HG03457 (cell line): Measurements from ENCODE around the gene PHF3.

Experiments
- ATAC-seq: cut with Tn5 transposase; IDR thresholded peaks from one replicate; pipeline ENCODE4 v1.9.1; 2021; ENCODE audit warnings: moderate number of reproducible peaks; ENCODE audit not compliant: unreplicated experiment

The PHF3 gene

GRCh38 chr6:63635588-63636517 lies at the start of gene PHF3:
PHF3 (plus strand) TSS chr6:63635802; CDS start chr6:63646552, 10,750 bp downstream.
- peak; percentile 75 for ATAC-seq

GRCh38 chr6:63589952-63590411 lies 45.6 kb upstream of the PHF3 start:
- no peak for ATAC-seq

GRCh38 chr6:63592886-63593285 lies 42.7 kb upstream of the PHF3 start:
- no peak for ATAC-seq

GRCh38 chr6:63597141-63598048 lies 38.2 kb upstream of the PHF3 start:
- ATAC-seq, result no peak

GRCh38 chr6:63598049-63599036 lies 37.3 kb upstream of the PHF3 start:
- peak; percentile 100 for ATAC-seq

- ATAC-seq, result no peak
Observed at GRCh38 chr6:63599243-63599642, 36.4 kb upstream of the PHF3 start.

GRCh38 chr6:63600136-63600535 lies 35.5 kb upstream of the PHF3 start:
- ATAC-seq, result no peak

- ATAC-seq, result no peak
Observed at GRCh38 chr6:63609231-63609630, 26.4 kb upstream of the PHF3 start.

- ATAC-seq, result no peak
Observed at GRCh38 chr6:63610944-63611343, 24.7 kb upstream of the PHF3 start.

- no peak for ATAC-seq
Observed at GRCh38 chr6:63611560-63611959, 24.0 kb upstream of the PHF3 start.

GRCh38 chr6:63615590-63615989 lies 20.0 kb upstream of the PHF3 start:
- no peak for ATAC-seq

- no peak for ATAC-seq
Observed at GRCh38 chr6:63624091-63624490, 11.5 kb upstream of the PHF3 start.

GRCh38 chr6:63630466-63630865 lies 5.1 kb upstream of the PHF3 start:
- no peak for ATAC-seq

GRCh38 chr6:63634630-63635029 lies 972 bp upstream of the PHF3 start:
- no peak for ATAC-seq

GRCh38 chr6:63635215-63635587 lies 401 bp upstream of the PHF3 start:
- ATAC-seq, result peak; percentile 19

GRCh38 chr6:63636518-63637021 lies 968 bp downstream of the PHF3 start:
- no peak for ATAC-seq

- ATAC-seq, result no peak
Observed at GRCh38 chr6:63637865-63638445, 2.4 kb downstream of the PHF3 start.

GRCh38 chr6:63640062-63640461 lies 4.5 kb downstream of the PHF3 start:
- ATAC-seq, result no peak

- ATAC-seq, result no peak
Observed at GRCh38 chr6:63643862-63644261, 8.3 kb downstream of the PHF3 start.
